ENCODE results near the gene CARD14. TPM values are rescaled to one million over a fixed set of nuclear protein-coding genes. Genes with fewer than 3 reads are reported as not detected.

Gene CARD14
- total RNA-seq, 1 donor from 2014 or later, result 1.6 TPM

DNA sequence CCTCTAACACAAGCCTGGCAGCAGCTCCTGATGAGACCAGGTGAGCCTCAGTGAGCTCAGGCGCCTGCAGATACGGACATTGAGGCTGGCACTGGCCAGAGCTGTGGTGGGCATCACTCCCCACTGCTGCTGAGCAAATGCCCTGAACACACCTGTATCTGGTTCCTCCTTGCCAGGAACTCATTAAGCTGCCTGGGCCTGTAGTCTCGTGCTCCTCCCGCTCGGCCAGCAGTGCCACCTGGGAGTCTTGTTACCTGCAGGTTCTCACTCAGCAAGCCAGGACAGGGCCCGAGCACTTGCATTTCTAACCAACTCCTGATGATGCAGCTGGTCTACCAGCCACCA lies 36.2 kb upstream of the CARD14 start:
- peak; percentile 28 for DNase-seq (ENCODE audit: low read depth)
- no peak overlapping the region for H3K4me3 ChIP-seq (ENCODE audit: low read depth, low read length)
- H3K27me3 ChIP-seq (ENCODE audit: control insufficient read depth, insufficient read depth, low read length), result no peaks in the 10 kb centered on the region
- FAIRE-seq, result no peak
- peaks cover 20% of the 10 kb centered on the region for H3K36me3 ChIP-seq (ENCODE audit: control insufficient read depth, insufficient read depth, low read length)
- TF ChIP-seq, protein P1, sequence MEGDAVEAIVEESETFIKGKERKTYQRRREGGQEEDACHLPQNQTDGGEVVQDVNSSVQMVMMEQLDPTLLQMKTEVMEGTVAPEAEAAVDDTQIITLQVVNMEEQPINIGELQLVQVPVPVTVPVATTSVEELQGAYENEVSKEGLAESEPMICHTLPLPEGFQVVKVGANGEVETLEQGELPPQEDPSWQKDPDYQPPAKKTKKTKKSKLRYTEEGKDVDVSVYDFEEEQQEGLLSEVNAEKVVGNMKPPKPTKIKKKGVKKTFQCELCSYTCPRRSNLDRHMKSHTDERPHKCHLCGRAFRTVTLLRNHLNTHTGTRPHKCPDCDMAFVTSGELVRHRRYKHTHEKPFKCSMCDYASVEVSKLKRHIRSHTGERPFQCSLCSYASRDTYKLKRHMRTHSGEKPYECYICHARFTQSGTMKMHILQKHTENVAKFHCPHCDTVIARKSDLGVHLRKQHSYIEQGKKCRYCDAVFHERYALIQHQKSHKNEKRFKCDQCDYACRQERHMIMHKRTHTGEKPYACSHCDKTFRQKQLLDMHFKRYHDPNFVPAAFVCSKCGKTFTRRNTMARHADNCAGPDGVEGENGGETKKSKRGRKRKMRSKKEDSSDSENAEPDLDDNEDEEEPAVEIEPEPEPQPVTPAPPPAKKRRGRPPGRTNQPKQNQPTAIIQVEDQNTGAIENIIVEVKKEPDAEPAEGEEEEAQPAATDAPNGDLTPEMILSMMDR (IDR thresholded peaks at IDR 0.05; ENCODE audit: insufficient read depth, low read length, severe bottlenecking), result no peak

DNA sequence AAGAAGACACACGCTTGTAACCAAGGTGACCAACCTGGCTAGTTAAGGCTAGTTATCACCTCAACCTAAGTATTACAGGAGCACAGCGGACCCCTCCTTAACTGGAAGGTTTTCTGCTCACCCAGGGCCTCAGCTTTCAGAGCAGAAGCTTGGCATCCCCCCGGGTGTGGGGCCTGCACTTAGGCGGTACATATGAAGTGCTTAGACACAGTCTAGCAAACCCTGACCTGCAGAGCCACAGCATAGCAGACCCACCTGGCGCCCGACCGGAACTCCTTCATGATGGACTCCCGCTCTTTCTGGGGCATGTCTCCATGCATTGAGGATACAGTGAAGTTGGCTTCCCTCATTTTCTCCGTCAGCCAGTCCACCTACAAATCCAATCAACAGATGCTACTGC lies 32.7 kb upstream of the CARD14 start:
- TF ChIP-seq, protein P1 (IDR thresholded peaks at IDR 0.05; ENCODE audit: insufficient read depth, low read length, severe bottlenecking), result no peak
- H3K4me3 ChIP-seq (ENCODE audit: low read depth, low read length), result no peak overlapping the region
- DNase-seq (ENCODE audit: low read depth) (no peak), FAIRE-seq (no peak)
- peaks cover 31% of the 10 kb centered on the region for H3K36me3 ChIP-seq (ENCODE audit: control insufficient read depth, insufficient read depth, low read length)
- no peaks in the 10 kb centered on the region for H3K27me3 ChIP-seq (ENCODE audit: control insufficient read depth, insufficient read depth, low read length)

DNA sequence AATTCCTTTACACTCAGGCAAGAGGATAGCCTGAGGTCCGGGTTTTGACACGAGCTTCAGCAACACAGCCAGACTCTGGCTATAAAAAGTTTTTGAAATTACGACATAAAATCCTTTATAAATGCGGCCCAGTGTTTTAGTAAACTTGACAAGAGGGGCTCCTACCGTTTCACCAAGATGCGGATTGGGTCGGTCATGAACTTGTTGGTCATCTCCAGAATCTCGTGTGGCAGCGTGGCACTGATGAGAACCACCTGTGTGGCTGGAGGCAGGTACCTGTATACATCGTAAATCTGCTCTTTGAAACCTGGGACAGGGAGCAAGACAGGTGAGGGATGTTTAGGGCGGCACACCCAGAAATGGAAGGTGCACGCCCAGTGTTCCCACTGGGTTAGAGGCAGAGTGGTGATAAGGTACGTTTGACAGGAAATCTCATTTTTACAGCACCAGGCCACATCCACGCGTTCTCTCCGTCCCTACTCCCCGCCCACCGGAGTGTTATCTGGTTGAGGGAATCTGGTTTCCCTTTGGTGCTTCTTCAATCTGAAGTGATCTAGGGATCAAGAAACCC lies 30.9 kb upstream of the CARD14 start:
- Histone ChIP-seq H3K4me3 (ENCODE audit: low read depth, low read length) (no peak overlapping the region), H3K27me3 (ENCODE audit: control insufficient read depth, insufficient read depth, low read length) (no peaks in the 10 kb centered on the region), H3K36me3 (ENCODE audit: control insufficient read depth, insufficient read depth, low read length) (peaks cover 36% of the 10 kb centered on the region)
- DNase-seq (ENCODE audit: low read depth) (no peak), FAIRE-seq (no peak)
- TF ChIP-seq, protein P1 (IDR thresholded peaks at IDR 0.05; ENCODE audit: insufficient read depth, low read length, severe bottlenecking), result no peak

DNA sequence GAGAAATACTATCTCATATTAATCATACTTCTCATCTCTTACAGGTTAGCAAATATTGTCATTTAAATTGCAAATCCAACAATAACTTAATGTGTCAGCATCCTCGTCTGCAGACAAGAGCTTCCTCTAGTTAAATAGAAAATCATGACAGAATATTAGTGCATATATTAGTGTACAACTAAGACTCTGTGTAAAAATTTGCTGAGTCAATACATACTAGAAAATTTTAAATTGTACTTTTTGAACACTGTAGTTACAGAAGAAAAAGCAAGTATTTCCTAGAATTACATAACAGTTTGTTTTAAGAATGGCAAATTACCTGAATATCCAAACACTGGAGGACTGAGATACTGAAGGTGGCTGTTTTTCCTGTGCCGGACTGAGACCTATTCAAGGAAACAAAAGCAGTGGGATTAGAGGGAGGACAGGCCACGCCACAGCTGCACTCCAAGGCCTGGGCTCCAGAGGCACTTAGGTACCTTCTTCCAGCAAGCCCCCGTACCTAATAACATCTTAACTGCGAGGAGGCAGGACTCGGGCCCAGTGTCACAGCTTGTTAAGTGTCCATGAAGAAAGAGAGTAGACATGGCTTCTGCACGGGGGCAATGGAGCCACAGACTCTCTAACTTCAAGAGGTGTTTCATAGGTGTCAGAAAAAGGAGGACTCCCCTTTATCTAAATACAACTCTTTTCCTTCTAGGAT lies 28.2 kb upstream of the CARD14 start:
- Histone ChIP-seq H3K27me3 (ENCODE audit: control insufficient read depth, insufficient read depth, low read length) (no peaks in the 10 kb centered on the region), H3K36me3 (ENCODE audit: control insufficient read depth, insufficient read depth, low read length) (peaks cover 36% of the 10 kb centered on the region), H3K4me3 (ENCODE audit: low read depth, low read length) (no peak overlapping the region)
- TF ChIP-seq, protein P1 (IDR thresholded peaks at IDR 0.05; ENCODE audit: insufficient read depth, low read length, severe bottlenecking), result no peak
- no peak for FAIRE-seq
- no peak for DNase-seq (ENCODE audit: low read depth)

DNA sequence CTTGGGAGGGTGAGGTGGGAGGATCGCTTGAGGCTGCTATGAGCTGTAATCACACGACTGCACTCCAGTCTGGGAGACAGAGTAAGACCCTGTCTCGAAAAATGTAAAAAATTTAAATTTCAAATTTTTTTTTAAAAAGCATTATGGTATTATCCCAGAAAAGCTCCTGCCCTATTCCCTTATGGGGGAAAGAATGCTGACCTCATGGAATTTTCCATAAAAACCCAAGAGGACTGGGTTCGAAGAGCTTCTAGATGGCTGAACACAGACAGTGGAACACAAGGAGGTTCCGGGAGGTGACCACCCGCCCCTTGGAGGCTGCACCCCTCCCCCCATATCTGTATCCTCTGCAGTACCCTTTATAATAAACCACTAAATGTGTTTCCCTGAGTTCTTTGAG lies 26.9 kb upstream of the CARD14 start:
- TF ChIP-seq, protein P1 (IDR thresholded peaks at IDR 0.05; ENCODE audit: insufficient read depth, low read length, severe bottlenecking), result no peak
- Histone ChIP-seq H3K36me3 (ENCODE audit: control insufficient read depth, insufficient read depth, low read length) (peaks cover 27% of the 10 kb centered on the region), H3K27me3 (ENCODE audit: control insufficient read depth, insufficient read depth, low read length) (no peaks in the 10 kb centered on the region), H3K4me3 (ENCODE audit: low read depth, low read length) (no peak overlapping the region)
- no peak for FAIRE-seq
- no peak for DNase-seq (ENCODE audit: low read depth)

Data from bronchial epithelial cell (primary cell).